T-cell (primary cell): ENCODE data around the gene PLPP6. TPM values are rescaled to one million over a fixed set of nuclear protein-coding genes. Genes with fewer than 3 reads are reported as not detected.
A peak's percentile ranks its signal among the peaks of the same experiment; 100 is the strongest.

Source experiments
- ATAC-seq, 4 experiments: fragments of 200-7000 bp in 3 of 4; fragments of 150-1000 bp in 1 of 4; cut with Tn5 transposase; replicated peaks in 1 of 4; 1 replicate in 3 of 4; 2 replicates in 1 of 4; pipeline ENCODE4 v1.10.0; 2021; ENCODE audit warnings: moderate library complexity in 3 of 4, mild to moderate bottlenecking in 2 of 4, moderate number of reproducible peaks in 1 of 4
- CTCF ChIA-PET, 2 donors: fragments of 300-600 bp; sonication (Branson Sonifier 250); formaldehyde crosslinking; loops; one replicate each; lab custom pipeline; 2022; ENCODE audit warnings: antibody characterized with exemption in 2 of 2; lab: Charles Lee
- POLR2A ChIA-PET, 2 donors: fragments of 300-600 bp; sonication (Branson Sonifier 250); formaldehyde crosslinking; loops; one replicate each; lab custom pipeline; 2022; ENCODE audit warnings: antibody characterized with exemption in 2 of 2; lab: Charles Lee
- DNase-seq, 35 experiments: peaks; one replicate each; pipeline versions ENCODE4 v3.0.0 to v3.0.0-alpha.2; 2013 to 2023
- H3K27ac ChIP-seq: one replicate; pipeline ENCODE4 v1.5.1; 2013; ENCODE audit warnings: low read length
- H3K27me3 ChIP-seq, 2 experiments: replicated peaks in 1 of 2; 1 replicate in 1 of 2; 2 replicates in 1 of 2; pipeline versions ENCODE4 v1.6.1 to v1.7.0; 2013; ENCODE audit warnings: low read length in 1 of 2, mixed read lengths in 1 of 2; ENCODE audit not compliant: control insufficient read depth in 2 of 2, insufficient read depth in 2 of 2; ENCODE audit errors: extremely low read depth in 1 of 2
- H3K36me3 ChIP-seq, 2 donors: 1 replicate in 1 of 2; 2 replicates in 1 of 2; pipeline versions ENCODE4 v1.6.1 to v1.7.0; 2013; ENCODE audit warnings: low read length in 1 of 2; ENCODE audit not compliant: control insufficient read depth in 2 of 2, insufficient read depth in 1 of 2; ENCODE audit errors: extremely low read depth in 1 of 2
- H3K4me1 ChIP-seq, 2 experiments: 1 replicate in 1 of 2; 2 replicates in 1 of 2; pipeline versions ENCODE4 v1.6.1 to v1.7.0; 2013; ENCODE audit warnings: low read length in 2 of 2, mixed read lengths in 1 of 2; ENCODE audit not compliant: insufficient read depth in 2 of 2, control insufficient read depth in 1 of 2; ENCODE audit errors: extremely low read depth in 1 of 2
- H3K4me3 ChIP-seq, 2 donors: 1 replicate in 1 of 2; 2 replicates in 1 of 2; pipeline versions ENCODE4 v1.5.1 to v1.7.0; 2013; ENCODE audit warnings: mild to moderate bottlenecking in 2 of 2, low read length in 1 of 2, moderate library complexity in 1 of 2; ENCODE audit not compliant: control insufficient read depth in 1 of 2; ENCODE audit errors: extremely low read depth in 1 of 2
- H3K9me3 ChIP-seq: 2 replicates; pipeline ENCODE4 v1.7.0; 2013
- H3K27ac Mint-ChIP-seq, 2 donors: one replicate each; pipeline ENCODE4 v1.8.0; 2020 to 2021; ENCODE audit warnings: mild to moderate bottlenecking in 2 of 2, mixed read lengths in 2 of 2
- H3K27me3 Mint-ChIP-seq, 2 donors: one replicate each; pipeline ENCODE4 v1.8.0; 2021 to 2022; ENCODE audit warnings: mixed read lengths in 2 of 2
- H3K36me3 Mint-ChIP-seq: one replicate; pipeline ENCODE4 v1.8.0; 2021; ENCODE audit warnings: mixed read lengths
- H3K4me1 Mint-ChIP-seq, 3 donors: one replicate each; pipeline ENCODE4 v1.8.0; 2020 to 2022; ENCODE audit warnings: mixed read lengths in 3 of 3, mild to moderate bottlenecking in 1 of 3
- H3K4me3 Mint-ChIP-seq, 3 donors: one replicate each; pipeline ENCODE4 v1.8.0; 2020 to 2022; ENCODE audit warnings: mild to moderate bottlenecking in 3 of 3, mixed read lengths in 3 of 3, moderate library complexity in 3 of 3
- H3K9me3 Mint-ChIP-seq, 3 donors: one replicate each; pipeline ENCODE4 v1.8.0; 2020 to 2022; ENCODE audit warnings: mixed read lengths in 3 of 3
- WGBS: methylation state at CpG from one replicate; pipeline ENCODE4 v1.1.5; 2013; ENCODE audit warnings: missing lambda C conversion rate; ENCODE audit not compliant: insufficient coverage; 5-methylcytosine and 5-hydroxymethylcytosine counted together
- total RNA-seq, 35 experiments: library from RNA in 6 of 35; stranded (reverse) in 6 of 35; fragments of 120-200 nt in 1 of 35; gene quantifications; one replicate each; pipeline versions ENCODE4 v1.2.1 to v1.2.4 and lab custom pipeline; 2013 to 2026

The PLPP6 gene
- total RNA-seq, 5 donors from 2014 or later (not counting 1 experiment from before 2014, with no cell fraction given) = 6.7 to 15.8 (median 14.3) TPM

- Histone ChIP-seq H3K4me3 (no peak overlapping the region), H3K9me3 (no peaks in the 10 kb centered on the region), H3K27me3 (no peaks in the 10 kb centered on the region), H3K36me3 (no peaks in the 10 kb centered on the region), H3K27ac (peak overlapping the region; percentile 84), H3K4me1 (peaks cover 47 to 49% of the 10 kb centered on the region in 2 experiments)
- DNase-seq = no peak
- ChIA-PET POLR2A (interaction anchor here in 1 of 2 donors (0.6 kb wide), 1 partner anchor 16 kb away, joined by 3 read pairs; the partner anchor contains the start of gene CDC37L1), CTCF (interaction anchor here in 1 of 2 donors (0.9 kb wide), 1 partner anchor 16 kb away, joined by 4 read pairs; the partner anchor contains the start of gene CDC37L1)
- Mint-ChIP-seq H3K27ac (peak overlapping the region; percentile 55 to 90), H3K4me1 (peaks cover 69 to 79% (median 74%) of the 10 kb centered on the region in 3 donors), H3K36me3 (no peaks in the 10 kb centered on the region), H3K4me3 (peak overlapping the region; percentile 83 to 98 (median 96)), H3K27me3 (no peaks in the 10 kb centered on the region), H3K9me3 (no peaks in the 10 kb centered on the region)
- no peak for ATAC-seq
- WGBS = 100% methylated on average over 2 of the region's 3 CpGs
Measured at GRCh38 chr9:4663956-4664355, 1.9 kb downstream of the PLPP6 start.

GRCh38 chr9:4665357-4665756 is 3.3 kb downstream of the PLPP6 start:
- H3K27ac Mint-ChIP-seq = peak overlapping the region; percentile 81 to 90
- no peak overlapping the region for H3K4me3 ChIP-seq

GRCh38 chr9:4666042-4666699 is 4.1 kb downstream of the PLPP6 start, which contains the start of gene SPATA6L:
Gene SPATA6L, minus strand, starts transcription at chr9:4666480. Its CDS starts 230 bp downstream, at chr9:4666250.
- no peaks in the 10 kb centered on the region for H3K36me3 ChIP-seq
- H3K4me1 ChIP-seq = peaks cover 47 to 49% of the 10 kb centered on the region in 2 experiments
- DNase-seq (peak in 26 of 35 experiments; percentile 6 to 67 (median 30)), ATAC-seq (peak; percentile 14 to 39 (median 34))
- Mint-ChIP-seq H3K9me3 (no peaks in the 10 kb centered on the region), H3K27ac (peak within 1 kb of the TSS; percentile 81 to 90), H3K27me3 (no peaks in the 10 kb centered on the region), H3K4me3 (peak within 1 kb of the TSS; percentile 80 to 96 (median 83)), H3K4me1 (peaks cover 73 to 78% (median 76%) of the 10 kb centered on the region in 3 donors), H3K36me3 (no peaks in the 10 kb centered on the region)
- ChIA-PET CTCF (interaction anchor here (0.6 to 1.5 kb wide), 7 partner anchors 12 to 126 kb away, joined by 3 to 7 read pairs (median 3); partner anchors contain the start of genes CDC37L1 (in 1 of the 2) and RCL1 (in 1 of the 2)), POLR2A (interaction anchor here in 1 of 2 donors (0.6 to 1.6 kb wide), 2 partner anchors 74 to 126 kb away, joined by 3 to 6 read pairs; no protein-coding TSS in a partner anchor)
- H3K9me3 ChIP-seq = no peaks in the 10 kb centered on the region
- peak within 1 kb of the TSS; percentile 49 for H3K27ac ChIP-seq
- no peaks in the 10 kb centered on the region for H3K27me3 ChIP-seq
- H3K4me3 ChIP-seq = peak within 1 kb of the TSS; percentile 42 to 48
- WGBS = 2% methylated on average over 26 of the region's 36 CpGs

More at GRCh38 chr9:4665357-4665756, 3.3 kb downstream of the PLPP6 start:
- ATAC-seq = no peak
- CTCF ChIA-PET = interaction anchor here (0.7 to 1.5 kb wide), 6 partner anchors 14 to 127 kb away, joined by 3 to 7 read pairs (median 4); partner anchors contain the start of genes CDC37L1 (in 1 of the 2) and RCL1 (in 1 of the 2)
- H3K9me3 Mint-ChIP-seq = no peaks in the 10 kb centered on the region
- Histone ChIP-seq H3K9me3 (no peaks in the 10 kb centered on the region), H3K27ac (no peak overlapping the region), H3K36me3 (no peaks in the 10 kb centered on the region), H3K27me3 (no peaks in the 10 kb centered on the region), H3K4me1 (peaks cover 47 to 49% of the 10 kb centered on the region in 2 experiments)
- H3K27me3 Mint-ChIP-seq = no peaks in the 10 kb centered on the region
- peak overlapping the region; percentile 80 to 96 (median 83) for H3K4me3 Mint-ChIP-seq
- H3K4me1 Mint-ChIP-seq = peaks cover 69 to 76% (median 74%) of the 10 kb centered on the region in 3 donors
- POLR2A ChIA-PET = interaction anchor here in 1 of 2 donors (1.0 to 1.6 kb wide), 2 partner anchors 14 to 75 kb away, joined by 5 to 6 read pairs; partner anchors contain the start of gene CDC37L1
- no peak for DNase-seq
- WGBS = 100% methylated on average over 1 of the region's 2 CpGs
- H3K36me3 Mint-ChIP-seq = no peaks in the 10 kb centered on the region

DNA sequence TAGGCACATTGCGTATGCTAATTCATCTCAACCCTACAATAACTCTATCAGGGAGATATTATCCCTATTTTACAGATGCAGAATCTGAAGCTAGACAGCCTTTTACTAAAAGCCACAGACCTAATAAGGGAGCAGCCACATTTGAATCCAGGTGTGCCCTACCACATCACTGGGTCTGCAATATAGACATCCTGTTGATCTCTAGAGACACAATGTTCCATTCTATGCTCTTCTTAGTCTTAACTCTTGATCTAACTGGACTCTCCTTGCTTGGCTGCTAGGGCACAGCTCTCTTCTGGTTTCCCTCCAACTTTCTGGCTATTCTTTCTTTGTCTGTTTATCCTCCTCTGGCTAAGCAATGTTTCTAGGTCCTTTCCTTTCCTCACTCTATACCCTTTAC is 5.6 kb downstream of the PLPP6 start:
- Histone ChIP-seq H3K4me1 (peaks cover 37 to 46% of the 10 kb centered on the region in 2 experiments), H3K36me3 (no peaks in the 10 kb centered on the region), H3K27ac (peak overlapping the region; percentile 13), H3K27me3 (no peaks in the 10 kb centered on the region), H3K9me3 (no peaks in the 10 kb centered on the region), H3K4me3 (no peak overlapping the region)
- CTCF ChIA-PET = interaction anchor here in 1 of 2 donors (0.5 to 0.8 kb wide), 2 partner anchors 12 to 82 kb away, joined by 3 to 5 read pairs; partner anchors contain the start of gene CDC37L1
- POLR2A ChIA-PET = interaction anchor here in 1 of 2 donors (0.8 to 1.0 kb wide), 2 partner anchors 12 to 23 kb away, joined by 3 to 4 read pairs; partner anchors contain the start of gene CDC37L1
- Mint-ChIP-seq H3K27me3 (no peaks in the 10 kb centered on the region), H3K4me3 (peak overlapping the region in 2 of 3 donors; percentile 1 to 18), H3K27ac (peak overlapping the region; percentile 73 to 84), H3K4me1 (peaks cover 65 to 66% (median 65%) of the 10 kb centered on the region in 3 donors), H3K36me3 (no peaks in the 10 kb centered on the region), H3K9me3 (no peaks in the 10 kb centered on the region)
- WGBS = no CpG with 5 or more reads among the region's 1 CpG
- ATAC-seq (peak; percentile 79 to 87 (median 83)), DNase-seq (peak in 17 of 35 experiments; percentile 9 to 70 (median 34))

- ATAC-seq (no peak), DNase-seq (no peak)
- Mint-ChIP-seq H3K9me3 (no peaks in the 10 kb centered on the region), H3K4me3 (no peak overlapping the region), H3K36me3 (no peaks in the 10 kb centered on the region), H3K27ac (peak overlapping the region; percentile 57 to 65), H3K27me3 (no peaks in the 10 kb centered on the region), H3K4me1 (peaks cover 55 to 57% (median 56%) of the 10 kb centered on the region in 3 donors)
- CTCF ChIA-PET = no interaction called here
- peaks cover 30 to 38% of the 10 kb centered on the region in 2 experiments for H3K4me1 ChIP-seq
- no peak overlapping the region for H3K4me3 ChIP-seq
- 100% methylated on average over 1 of the region's 2 CpGs for WGBS
- no peaks in the 10 kb centered on the region for H3K36me3 ChIP-seq
- H3K27me3 ChIP-seq = no peaks in the 10 kb centered on the region
- POLR2A ChIA-PET = no interaction called here
- no peaks in the 10 kb centered on the region for H3K9me3 ChIP-seq
- no peak overlapping the region for H3K27ac ChIP-seq
Measured at GRCh38 chr9:4668604-4669003, 6.5 kb downstream of the PLPP6 start.

DNA sequence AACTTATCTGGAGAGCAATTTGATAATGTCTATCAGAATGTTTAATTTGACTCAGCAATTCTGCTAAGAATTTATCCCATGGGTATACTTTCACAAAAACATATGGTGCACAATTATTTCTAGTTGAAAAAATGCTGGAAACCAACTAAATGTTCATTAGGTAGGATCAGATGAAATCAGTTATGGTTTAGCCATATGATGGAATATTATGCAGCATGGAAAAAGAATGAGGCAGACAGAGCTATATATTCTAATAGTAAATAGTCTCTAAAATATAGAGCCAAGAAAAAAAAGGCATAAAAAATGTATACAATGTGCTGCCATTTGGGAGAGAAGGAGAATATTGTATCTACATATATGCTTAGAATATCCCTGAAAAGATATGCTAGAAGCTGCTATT is 7.8 kb downstream of the PLPP6 start:
- ChIA-PET CTCF (interaction anchor here in 1 of 2 donors (0.7 kb wide), 1 partner anchor 756 kb away, joined by 3 read pairs; no protein-coding TSS in a partner anchor), POLR2A (no interaction called here)
- H3K4me3 Mint-ChIP-seq = no peak overlapping the region
- ATAC-seq (no peak), DNase-seq (no peak)
- H3K9me3 Mint-ChIP-seq = no peaks in the 10 kb centered on the region
- Histone ChIP-seq H3K36me3 (no peaks in the 10 kb centered on the region), H3K9me3 (no peaks in the 10 kb centered on the region), H3K27ac (no peak overlapping the region), H3K4me3 (no peak overlapping the region), H3K27me3 (no peaks in the 10 kb centered on the region), H3K4me1 (peaks cover 22 to 25% of the 10 kb centered on the region in 2 experiments)
- no peaks in the 10 kb centered on the region for H3K36me3 Mint-ChIP-seq
- peaks cover 43 to 45% (median 43%) of the 10 kb centered on the region in 3 donors for H3K4me1 Mint-ChIP-seq
- no peaks in the 10 kb centered on the region for H3K27me3 Mint-ChIP-seq
- no peak overlapping the region for H3K27ac Mint-ChIP-seq
